ENCODE results near the gene SKOR1. TPM values are rescaled to one million over a fixed set of nuclear protein-coding genes. Genes with fewer than 3 reads are reported as not detected.

SKOR1 gene
- total RNA-seq, 2 experiments from 2014 or later = 0.06 to 0.08 TPM

DNA sequence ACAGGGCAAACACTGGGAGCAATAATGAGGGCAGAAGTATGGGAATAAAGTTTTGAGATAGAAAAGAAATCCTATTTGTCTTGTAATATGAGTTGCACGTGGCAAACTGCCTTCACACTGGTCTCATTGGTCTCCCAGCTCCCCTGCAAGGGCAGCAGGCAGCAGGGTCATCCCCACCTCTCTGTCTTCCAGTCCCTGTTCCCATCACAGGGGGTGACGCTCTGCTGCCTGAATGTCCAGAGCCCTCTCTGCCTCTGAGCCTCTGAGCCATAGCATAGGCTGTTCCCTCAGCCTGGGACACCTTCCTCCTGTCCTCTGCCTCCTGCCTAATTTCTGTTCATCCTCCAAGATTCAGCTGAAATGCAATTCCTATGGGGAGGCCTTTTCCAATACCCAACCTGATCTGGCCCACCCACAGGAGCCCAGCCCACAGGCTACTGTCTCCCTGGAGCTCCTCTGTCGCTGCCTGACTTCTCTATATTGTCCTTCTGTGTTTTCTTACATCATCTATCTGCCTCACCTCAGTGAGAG is 12.1 kb upstream of the SKOR1 start:
- ChIA-PET POLR2A (no interaction called here), CTCF (no interaction called here)

DNA sequence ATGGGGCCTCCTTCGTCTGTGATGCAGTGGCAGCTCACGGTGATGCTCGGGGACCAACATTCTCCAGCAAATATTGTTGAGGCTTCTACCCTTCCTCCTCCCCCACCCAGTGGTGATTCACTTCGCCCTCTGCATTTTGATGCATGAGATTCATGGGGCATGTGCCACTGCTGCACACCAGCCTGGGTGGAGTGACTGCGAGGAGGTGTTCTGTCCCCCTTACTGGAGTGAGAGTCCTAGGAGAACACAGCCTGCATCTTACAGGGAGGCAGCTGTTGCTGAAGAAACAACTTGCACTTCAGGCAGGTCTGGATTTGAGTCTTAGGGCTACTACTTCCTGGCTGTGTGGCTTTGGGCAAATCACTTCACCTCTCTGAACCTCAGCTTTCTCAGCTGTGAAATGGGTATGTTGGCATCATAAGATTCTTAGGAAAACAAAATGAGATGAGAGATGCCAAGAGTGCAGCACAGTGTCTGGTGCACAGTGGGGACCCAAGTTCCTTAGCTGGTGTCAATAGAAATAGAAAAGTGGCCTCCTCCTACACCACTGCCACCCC is 10.2 kb upstream of the SKOR1 start:
- ChIA-PET CTCF (interaction anchor here (0.6 to 1.2 kb wide), 2 partner anchors 21 to 1147 kb away, joined by 3 to 4 read pairs; no protein-coding TSS in a partner anchor), POLR2A (no interaction called here)

DNA sequence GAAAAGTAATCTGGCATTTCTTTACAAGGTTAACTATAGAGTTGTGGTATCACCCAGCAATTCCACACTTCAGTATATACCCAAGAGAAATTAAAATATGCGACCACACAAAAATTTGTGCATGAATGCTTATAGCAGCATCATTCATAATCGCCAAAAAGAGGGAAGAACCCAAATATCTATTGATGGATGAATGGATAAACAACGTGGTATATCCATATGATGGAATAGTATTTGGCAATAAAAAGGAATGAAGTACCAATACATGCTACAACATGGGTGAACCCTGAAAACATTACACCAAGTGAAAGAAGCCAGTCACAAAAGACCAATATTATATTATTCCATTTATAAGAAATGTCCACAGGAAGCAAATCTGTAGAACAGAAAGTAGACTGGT is 8.6 kb upstream of the SKOR1 start:
- ChIA-PET CTCF (no interaction called here), POLR2A (no interaction called here)

DNA sequence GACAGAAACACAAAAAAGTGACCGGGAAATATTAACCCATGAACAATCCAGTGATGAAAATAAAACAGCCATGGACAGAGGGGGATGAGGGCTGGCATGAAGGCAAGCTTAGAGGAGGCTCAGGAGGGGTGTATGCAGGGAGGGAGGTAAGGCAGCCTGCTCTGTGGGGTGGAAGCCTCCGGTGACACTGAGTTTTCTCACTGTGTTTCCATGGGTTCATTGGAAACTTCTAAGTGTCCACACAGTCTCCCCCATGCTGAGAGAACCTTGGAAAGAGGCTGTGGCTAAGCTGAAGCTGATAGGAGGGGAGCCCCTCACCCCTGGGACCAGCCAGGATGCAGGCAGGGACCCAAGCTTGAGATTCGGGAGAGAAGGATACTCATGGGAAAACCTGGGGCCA is 6.8 kb upstream of the SKOR1 start:
- ChIA-PET POLR2A (no interaction called here), CTCF (no interaction called here)

DNA sequence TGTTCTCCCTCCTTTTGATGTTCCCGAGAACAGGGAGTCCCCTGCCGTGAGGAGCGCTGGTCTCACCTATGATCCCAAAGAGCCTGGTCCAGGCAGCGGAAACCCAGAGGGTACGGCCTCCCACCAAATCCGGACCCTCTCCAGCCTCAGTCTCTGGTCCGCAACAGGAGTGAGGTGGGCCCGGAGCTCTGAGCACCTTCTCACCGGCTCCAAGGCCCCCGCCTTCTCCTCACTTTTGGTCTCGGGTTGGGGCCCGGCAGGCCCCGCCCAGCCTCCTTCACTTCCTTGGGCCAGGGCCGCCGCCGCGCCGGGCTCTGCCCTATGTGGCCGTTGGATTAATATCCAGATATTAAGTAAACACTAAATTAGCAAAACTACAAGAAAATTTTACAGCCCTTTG is 5.7 kb upstream of the SKOR1 start:
- ChIA-PET CTCF (no interaction called here), POLR2A (no interaction called here)

GRCh38 chr15:67820122-67820991 is 5.0 kb upstream of the SKOR1 start:
- ChIA-PET POLR2A (no interaction called here), CTCF (interaction anchor here (1.3 kb wide), 1 partner anchor 15 kb away, joined by 3 read pairs; no protein-coding TSS in a partner anchor)

- ChIA-PET POLR2A (no interaction called here), CTCF (interaction anchor here (1.3 kb wide), 1 partner anchor 14 kb away, joined by 3 read pairs; no protein-coding TSS in a partner anchor)
Measured at GRCh38 chr15:67820992-67821783, 4.1 kb upstream of the SKOR1 start.

DNA sequence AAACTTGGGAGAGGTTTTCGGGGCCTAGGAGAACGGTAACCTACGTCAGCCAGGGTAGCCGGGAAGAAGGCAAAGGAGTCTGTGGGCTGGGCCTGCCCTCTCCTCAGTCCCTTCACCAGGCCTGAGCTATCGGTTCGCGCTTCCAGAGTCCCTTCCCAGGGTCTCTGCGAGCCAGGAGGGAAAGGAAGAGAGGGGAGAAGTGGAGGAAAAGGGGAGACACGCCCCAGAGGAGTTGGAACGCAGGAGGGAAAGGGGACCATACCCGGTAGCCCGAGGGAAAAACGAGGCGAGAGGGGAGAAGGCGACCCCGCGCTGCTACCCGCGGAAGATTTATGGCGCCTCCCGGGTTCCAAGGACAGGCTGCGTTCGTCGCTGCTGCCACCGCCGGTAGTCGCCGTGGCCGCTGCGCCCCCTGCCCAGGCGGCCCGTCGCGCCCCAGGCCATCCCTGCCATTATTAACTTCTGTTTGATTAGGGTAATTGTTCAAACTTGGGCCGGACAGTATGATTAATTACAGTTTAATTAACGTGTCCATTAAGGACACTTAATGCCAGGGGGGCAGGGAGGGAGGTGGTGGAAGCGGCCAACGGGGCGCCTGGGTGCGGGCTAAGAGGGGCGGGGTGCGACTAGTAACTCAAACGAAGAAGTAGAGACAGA is 3.4 kb upstream of the SKOR1 start:
- ChIA-PET POLR2A (no interaction called here), CTCF (interaction anchor here (1.3 kb wide), 1 partner anchor 13 kb away, joined by 3 read pairs; no protein-coding TSS in a partner anchor)

DNA sequence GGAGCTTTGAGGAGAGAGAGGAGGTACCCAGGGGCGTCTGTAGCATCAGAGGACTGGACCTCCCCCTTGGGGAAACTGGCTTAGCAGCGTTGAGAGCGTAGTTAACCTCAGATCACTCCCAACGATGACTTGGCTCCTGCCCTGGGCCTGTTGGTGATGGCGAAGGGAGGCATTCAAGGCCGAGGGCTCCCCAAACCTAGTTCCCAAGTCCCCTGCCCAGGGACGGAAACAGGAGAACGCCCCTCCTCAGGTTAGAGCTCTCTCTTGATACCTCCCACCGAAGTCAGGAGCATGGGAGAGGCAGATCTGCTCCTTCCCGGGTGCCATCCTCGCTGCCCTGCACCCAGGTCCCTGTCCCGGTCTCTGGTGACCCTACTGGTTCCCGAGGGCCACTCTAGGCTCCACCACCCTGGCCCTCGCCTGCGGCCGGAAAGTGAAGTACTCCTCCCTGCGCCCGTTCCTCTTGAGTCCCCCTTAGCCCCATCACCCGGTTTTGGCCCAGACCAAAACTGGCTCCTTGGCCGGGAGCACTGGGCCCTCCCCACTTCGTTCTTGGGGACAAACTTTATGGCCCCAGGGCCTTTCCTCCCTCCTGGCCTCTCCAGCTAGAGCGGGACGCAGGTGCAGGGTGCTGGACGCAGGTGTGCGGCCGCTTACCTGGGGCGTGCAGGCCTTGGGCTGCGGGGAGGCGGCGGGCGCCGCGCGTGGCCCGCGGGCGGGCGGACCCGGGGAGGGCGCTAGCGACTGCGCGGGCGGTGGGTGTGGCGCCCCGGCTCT is 2.6 kb upstream of the SKOR1 start:
- POLR2A ChIA-PET = no interaction called here
- CTCF ChIA-PET = no interaction called here

GRCh38 chr15:67823314-67824196 is 1.8 kb upstream of the SKOR1 start:
- ChIA-PET CTCF (interaction anchor here (5.0 kb wide), 1 partner anchor 12 kb away, joined by 19 read pairs; no protein-coding TSS in a partner anchor), POLR2A (no interaction called here)

GRCh38 chr15:67824197-67824968 is 926 bp upstream of the SKOR1 start:
- ChIA-PET POLR2A (no interaction called here), CTCF (interaction anchor here (5.0 kb wide), 1 partner anchor 11 kb away, joined by 19 read pairs; no protein-coding TSS in a partner anchor)

DNA sequence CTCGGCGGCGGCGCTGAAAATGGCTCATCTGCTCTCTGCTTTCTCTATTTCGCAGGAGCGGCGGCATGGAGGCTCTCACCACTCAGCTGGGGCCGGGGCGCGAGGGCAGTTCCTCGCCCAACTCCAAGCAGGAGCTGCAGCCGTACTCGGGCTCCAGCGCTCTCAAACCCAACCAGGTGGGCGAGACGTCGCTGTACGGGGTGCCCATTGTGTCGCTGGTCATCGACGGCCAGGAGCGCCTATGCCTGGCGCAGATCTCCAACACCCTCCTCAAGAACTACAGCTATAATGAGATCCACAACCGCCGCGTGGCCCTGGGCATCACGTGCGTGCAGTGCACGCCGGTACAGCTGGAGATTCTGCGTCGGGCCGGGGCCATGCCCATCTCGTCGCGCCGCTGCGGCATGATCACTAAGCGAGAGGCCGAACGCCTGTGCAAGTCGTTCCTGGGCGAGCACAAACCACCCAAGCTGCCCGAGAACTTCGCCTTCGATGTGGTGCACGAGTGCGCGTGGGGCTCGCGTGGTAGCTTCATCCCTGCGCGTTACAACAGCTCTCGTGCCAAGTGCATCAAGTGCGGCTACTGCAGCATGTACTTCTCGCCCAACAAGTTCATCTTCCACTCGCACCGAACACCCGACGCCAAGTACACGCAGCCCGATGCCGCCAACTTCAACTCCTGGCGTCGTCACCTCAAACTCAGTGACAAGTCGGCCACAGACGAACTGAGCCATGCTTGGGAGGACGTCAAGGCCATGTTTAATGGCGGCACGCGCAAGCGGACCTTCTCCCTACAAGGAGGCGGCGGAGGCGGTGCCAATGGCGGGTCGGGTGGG is 790 bp downstream of the SKOR1 start:
- CTCF ChIA-PET = interaction anchor here (1.0 to 5.0 kb wide), 3 partner anchors 9 to 369 kb away, joined by 3 to 19 read pairs (median 4); partner anchors contain the start of gene RNU6-1
- POLR2A ChIA-PET = interaction anchor here (0.6 kb wide), 1 partner anchor 88 kb away, joined by 3 read pairs; no protein-coding TSS in a partner anchor

DNA sequence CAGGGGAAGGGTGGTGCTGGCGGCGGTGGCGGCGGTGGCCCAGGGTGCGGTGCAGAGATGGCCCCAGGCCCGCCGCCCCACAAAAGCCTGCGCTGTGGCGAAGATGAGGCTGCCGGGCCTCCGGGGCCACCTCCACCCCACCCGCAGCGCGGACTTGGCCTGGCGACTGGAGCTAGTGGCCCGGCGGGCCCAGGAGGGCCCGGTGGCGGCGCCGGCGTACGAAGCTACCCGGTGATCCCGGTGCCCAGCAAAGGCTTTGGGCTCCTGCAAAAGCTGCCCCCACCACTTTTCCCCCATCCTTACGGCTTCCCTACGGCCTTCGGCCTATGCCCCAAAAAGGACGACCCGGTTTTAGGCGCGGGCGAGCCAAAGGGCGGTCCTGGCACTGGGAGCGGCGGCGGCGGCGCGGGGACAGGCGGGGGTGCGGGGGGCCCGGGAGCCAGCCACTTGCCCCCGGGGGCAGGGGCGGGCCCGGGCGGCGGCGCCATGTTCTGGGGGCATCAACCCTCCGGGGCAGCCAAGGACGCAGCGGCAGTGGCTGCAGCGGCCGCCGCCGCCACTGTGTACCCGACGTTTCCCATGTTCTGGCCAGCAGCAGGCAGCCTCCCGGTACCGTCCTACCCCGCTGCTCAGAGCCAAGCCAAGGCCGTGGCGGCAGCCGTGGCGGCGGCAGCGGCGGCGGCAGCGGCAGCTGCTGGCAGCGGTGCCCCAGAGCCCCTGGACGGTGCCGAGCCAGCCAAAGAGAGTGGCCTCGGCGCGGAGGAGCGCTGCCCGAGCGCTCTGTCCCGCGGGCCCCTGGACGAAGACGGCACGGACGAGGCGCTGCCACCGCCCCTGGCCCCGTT is 1.6 kb downstream of the SKOR1 start:
- CTCF ChIA-PET = interaction anchor here (1.0 to 5.0 kb wide), 3 partner anchors 9 to 370 kb away, joined by 3 to 19 read pairs (median 4); partner anchors contain the start of gene RNU6-1
- POLR2A ChIA-PET = interaction anchor here (0.6 kb wide), 1 partner anchor 89 kb away, joined by 3 read pairs; no protein-coding TSS in a partner anchor

- POLR2A ChIA-PET = no interaction called here
- CTCF ChIA-PET = interaction anchor here (5.0 kb wide), 1 partner anchor 8 kb away, joined by 19 read pairs; no protein-coding TSS in a partner anchor
Measured at GRCh38 chr15:67827562-67828277, 2.4 kb downstream of the SKOR1 start.

All from activated CD8-positive, alpha-beta memory T cell treated with anti-CD3 and anti-CD28 coated beads for 36 hours (primary cell).